ENCODE measurements around the gene EPS8.
"Not testable (repeated sequence)": the region's sequence is repeated elsewhere in the genome, so short reads cannot be mapped to it uniquely, and the experiment has no call there.

The EPS8 gene

DNA sequence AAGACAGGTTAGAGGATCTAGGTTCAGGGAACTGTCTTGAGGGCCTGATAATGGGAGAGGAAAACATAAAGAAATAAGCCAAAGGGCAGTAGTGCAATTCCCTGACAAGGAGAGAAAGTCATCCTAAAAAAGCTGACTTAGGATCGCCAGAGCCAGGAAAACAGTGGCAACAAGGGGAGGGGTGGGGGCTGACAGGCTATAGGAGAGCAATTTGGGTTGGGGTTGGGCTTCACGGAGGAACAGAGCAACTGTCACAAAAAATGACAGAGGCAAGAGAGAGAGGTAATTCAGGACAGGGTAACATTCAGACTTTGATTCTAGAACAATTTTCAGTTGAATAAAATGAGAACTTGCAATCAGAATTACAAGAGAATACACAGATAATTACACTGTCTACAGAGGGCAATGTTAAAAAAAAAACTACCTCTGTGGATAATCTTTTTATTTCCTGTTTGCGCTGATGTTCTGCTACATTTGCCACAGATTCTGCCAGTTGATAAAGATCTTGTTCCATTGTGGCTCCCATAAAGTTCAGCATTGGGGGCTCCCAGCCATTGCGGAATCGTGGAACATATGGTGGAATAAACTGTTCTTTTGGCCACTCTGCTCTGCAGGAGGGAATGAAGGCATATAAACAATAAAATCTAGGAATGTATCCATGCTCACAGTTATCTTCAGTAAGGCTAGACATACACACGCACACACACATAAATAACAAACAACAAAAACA, 138.6 kb downstream of the EPS8 start:
- no peak for DNase-seq (ENCODE audit: low read depth in 3 of 3, low spot score in 1 of 3)

DNA sequence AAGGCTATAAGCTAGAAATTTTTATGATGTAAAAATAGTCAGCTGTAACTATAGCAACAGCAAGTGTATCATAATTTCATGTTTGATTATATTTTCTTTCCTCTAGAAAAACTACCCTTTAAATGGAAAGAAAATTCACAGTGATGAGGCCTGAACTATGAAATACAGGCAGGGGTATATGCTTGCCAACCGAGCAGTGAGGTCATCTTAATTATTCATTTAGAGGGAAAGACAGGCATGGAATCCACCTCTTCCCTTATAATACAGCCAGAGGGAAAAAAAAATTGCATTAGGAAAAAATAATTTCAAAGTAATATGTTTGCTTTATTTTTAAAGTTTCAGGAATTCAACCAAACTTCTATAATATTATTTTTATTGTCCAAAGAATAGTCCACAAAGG, 139.8 kb downstream of the EPS8 start:
- no peak for DNase-seq (ENCODE audit: low read depth in 3 of 3, low spot score in 1 of 3)

- no peak for DNase-seq (ENCODE audit: low read depth in 3 of 3, low spot score in 1 of 3)
These were observed 140.6 kb downstream of the EPS8 start for GRCh38 chr12:15648558-15648957.

- DNase-seq (ENCODE audit: low read depth in 3 of 3, low spot score in 1 of 3): no peak
These were observed 142.6 kb downstream of the EPS8 start for GRCh38 chr12:15646581-15646980.

DNA sequence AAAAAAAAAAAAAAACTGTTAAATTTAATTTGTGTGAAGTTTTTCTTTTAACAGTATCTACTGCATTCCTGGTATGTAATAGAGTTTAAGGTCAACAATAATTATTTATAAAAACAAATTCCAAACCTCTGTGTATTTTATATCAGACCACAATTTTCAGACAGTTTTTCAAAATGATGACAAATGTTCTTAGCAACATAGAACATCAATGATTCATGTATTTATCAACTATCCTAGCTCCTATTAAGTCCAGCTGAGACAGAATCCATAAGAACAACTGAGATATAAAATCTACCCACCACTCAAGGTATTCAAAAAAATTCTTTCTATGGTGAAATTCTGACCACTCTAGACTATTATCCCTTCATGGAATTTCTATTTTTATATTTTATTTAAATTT, 144.5 kb downstream of the EPS8 start:
- no peak for DNase-seq (ENCODE audit: low read depth in 3 of 3, low spot score in 1 of 3)

DNA sequence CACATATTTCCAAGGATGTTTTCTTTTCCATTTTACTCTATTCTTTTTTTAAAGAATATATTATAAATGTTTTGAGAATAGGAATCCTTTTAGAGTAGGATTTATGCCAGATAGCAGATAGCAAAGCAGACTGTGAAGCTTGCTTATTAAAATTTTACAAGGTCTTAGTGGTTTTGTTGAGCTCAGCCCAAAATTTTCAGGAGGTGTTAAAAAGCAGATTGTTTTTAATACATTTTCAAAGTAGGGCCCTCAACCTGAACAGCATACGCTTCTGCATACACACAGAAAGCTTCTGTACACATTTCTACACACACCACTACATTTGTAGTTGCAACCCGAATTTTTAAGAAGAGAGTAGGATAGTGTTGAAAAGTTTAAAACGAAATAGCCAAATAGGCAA, 151.0 kb downstream of the EPS8 start:
- no peak for DNase-seq (ENCODE audit: low read depth in 3 of 3, low spot score in 1 of 3)

GRCh38 chr12:15636060-15636890, 152.9 kb downstream of the EPS8 start:
- no peak for DNase-seq (ENCODE audit: low read depth in 3 of 3, low spot score in 1 of 3)

DNA sequence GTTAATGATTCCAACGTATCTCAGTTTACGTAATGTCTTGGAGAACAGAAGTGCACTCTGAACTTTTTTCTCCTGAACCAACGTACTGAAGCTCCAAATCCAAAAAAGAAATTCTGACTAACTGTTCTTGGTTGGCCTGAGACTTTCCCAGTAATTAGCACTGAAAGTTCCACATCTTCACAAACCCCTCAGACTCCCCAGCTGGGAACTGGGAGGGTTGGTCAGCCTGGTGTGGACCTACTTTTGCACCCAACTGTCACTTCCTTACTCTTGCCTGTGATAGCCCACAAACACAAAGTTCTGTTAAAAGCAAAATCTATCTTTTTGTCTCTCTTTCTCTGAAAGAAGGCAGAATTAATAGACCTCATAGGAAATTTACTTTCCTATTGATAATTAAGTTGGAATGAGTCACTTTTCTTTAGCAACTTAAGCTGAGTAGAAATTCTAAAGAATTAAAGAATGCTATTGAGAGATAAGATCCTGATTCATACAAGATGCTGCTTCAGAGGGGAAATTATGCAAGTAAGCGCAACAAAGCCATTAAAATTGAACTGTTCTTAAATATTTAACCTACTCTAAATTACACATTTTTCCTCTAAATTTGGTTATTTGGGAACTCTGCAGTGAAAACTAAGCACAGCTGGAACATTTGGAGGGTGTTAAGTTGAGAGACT, 155.0 kb downstream of the EPS8 start:
- DNase-seq (ENCODE audit: low read depth in 3 of 3, low spot score in 1 of 3): no peak

- no peak for DNase-seq (ENCODE audit: low read depth in 3 of 3, low spot score in 1 of 3)
These were observed 156.0 kb downstream of the EPS8 start for GRCh38 chr12:15633201-15633600.

DNA sequence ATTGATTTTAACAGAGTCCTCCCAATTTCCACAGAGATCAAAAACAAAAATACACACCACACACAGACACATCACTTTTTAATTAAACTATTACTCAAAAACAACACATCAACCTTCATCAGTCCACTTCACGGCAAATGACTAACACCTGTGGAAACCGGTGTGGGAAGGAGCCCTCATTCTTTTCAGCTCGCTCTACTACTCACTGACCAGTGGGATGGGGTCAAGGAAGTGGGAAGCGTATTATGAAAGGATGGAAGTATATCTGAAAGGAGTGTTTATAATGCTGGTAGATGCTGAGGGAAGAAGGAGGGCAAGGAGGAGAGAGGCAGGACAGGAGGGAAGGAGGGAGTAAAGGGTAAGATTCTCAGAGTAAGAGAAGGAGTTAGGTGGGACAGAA, 156.5 kb downstream of the EPS8 start:
- no peak for DNase-seq (ENCODE audit: low read depth in 3 of 3, low spot score in 1 of 3)

- no peak for DNase-seq (ENCODE audit: low read depth in 3 of 3, low spot score in 1 of 3)
These were observed 158.0 kb downstream of the EPS8 start for GRCh38 chr12:15631007-15631715.

DNA sequence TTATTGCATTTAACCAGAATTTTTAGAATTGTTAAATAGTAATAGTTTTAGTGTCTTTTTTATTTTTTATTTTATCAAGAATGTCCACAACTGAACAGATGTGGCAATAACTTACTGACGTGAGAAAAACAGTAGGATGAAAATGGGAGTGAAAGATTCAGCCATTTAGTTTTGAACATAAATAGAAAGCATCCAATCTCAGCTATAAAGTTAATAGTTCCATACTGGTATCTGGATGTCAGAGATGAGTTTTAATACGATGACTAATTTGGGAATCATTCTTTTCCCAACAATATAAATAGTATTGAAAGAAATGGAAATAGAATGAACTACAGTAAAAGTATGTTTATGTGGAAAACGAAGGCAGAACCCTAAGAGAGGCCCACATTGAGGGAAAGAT, 159.4 kb downstream of the EPS8 start:
- DNase-seq (ENCODE audit: low read depth in 3 of 3, low spot score in 1 of 3): no peak

GRCh38 chr12:15629108-15629507, 160.1 kb downstream of the EPS8 start:
- no peak for DNase-seq (ENCODE audit: low read depth in 3 of 3, low spot score in 1 of 3)

DNA sequence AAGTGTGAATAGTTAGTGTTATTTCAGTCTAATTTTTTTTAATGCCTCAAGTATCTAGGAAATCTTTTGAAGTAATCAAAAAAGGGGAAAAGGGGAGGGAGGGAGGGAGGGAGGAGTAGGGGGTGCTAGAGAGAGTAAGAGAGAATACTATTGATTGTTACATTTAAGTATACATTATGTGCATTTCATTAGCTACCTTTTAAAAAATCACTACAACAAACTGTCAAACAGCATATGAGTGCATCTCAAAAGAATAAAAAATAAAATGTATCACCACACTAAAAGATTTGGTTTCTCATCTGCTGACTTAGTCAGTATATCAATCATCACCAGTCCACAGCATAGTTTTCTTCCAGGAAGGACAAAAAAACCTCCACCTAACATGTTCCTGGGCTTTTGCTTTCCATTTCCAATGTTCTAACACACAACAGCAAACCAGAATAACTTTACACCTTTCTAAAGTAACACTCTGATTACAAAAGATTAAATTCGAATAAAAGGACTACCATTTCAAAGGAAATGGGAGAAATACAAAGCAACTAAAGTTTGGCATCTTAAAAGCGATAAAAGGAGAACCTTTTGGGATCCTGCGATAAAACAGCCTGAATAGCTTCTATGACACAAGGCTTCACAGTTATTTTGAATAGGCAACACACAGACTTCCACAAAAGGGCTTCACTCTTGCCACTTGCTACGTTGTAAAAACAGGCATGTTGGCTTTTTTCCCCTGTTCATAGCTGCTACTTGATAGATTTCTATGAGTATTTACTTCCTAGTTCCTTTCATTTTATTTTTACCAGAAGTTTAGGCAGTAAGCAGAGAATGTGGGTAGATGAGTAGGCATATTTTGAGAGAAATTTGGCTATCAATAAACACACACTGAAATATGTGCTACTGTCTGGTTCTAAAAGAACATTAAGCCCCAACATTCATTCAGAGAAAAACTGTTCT, 160.9 kb downstream of the EPS8 start:
- no peak for DNase-seq (ENCODE audit: low read depth in 3 of 3, low spot score in 1 of 3)

DNA sequence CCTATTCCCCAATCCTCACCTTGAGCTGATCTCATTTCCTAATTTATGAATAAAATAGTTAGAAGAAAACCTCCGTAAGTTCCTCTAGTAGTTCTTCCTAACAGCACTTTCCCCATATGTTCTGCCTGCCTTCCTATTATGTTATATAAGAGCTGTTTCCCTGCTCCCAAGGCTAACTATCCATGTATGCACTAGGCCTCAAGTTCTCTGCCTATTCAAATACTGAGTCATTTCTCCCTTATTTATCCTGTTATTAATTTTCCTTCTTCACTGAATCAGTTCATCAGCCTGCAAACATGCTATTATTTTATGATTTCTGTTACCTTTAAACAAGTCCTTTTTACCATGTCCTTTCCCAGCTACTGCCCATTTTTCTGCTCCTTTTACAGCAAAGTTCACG, 164.1 kb downstream of the EPS8 start:
- DNase-seq (ENCODE audit: low read depth in 3 of 3, low spot score in 1 of 3): no peak

GRCh38 chr12:15620741-15621539, 168.2 kb downstream of the EPS8 start:
- no peak for DNase-seq (ENCODE audit: low read depth in 3 of 3, low spot score in 1 of 3)

DNA sequence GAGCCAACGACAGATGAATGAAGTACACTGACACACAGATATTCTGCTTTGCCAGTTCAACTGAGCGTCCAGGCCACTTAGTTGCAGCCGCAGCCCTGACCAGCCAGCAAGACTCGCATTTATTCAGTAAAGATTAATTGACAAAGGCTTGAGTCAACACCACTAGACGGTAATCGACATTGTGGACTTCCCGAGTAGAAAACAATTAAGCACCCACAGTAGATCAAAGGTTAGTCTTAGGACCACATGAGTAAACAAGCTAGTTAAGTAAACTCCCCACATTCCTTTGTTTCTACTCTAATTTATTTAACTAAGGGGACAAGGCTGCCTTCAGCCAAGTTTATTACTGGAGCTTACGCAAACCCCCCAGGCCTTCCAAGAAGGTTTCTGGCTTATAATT, 172.7 kb downstream of the EPS8 start:
- not testable (repeated sequence) for DNase-seq (ENCODE audit: low read depth in 3 of 3, low spot score in 1 of 3)

- DNase-seq (ENCODE audit: low read depth in 3 of 3, low spot score in 1 of 3): no peak
These were observed 175.2 kb downstream of the EPS8 start for GRCh38 chr12:15613981-15614380.

- no peak for DNase-seq (ENCODE audit: low read depth in 3 of 3, low spot score in 1 of 3)
These were observed 180.2 kb downstream of the EPS8 start for GRCh38 chr12:15608941-15609340.

DNA sequence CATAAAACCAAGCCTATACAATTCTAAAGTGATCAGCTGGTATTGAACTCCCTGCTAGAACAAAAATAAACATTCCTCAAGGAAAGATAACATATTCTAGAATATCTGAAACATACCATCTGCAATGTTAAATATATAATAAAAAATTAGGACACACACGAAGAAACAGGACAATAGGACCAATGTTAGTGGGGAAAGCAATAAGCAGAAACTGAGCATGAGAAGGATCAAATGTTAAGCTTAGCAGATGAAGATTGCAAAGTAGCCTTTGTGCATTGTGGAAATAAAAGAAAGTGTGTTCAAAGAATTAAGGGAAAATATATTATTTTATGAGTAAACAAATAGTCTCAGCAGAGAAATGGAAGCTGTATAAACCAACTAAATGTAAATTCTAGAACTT, 180.8 kb downstream of the EPS8 start:
- DNase-seq (ENCODE audit: low read depth in 3 of 3, low spot score in 1 of 3): no peak
